GM10847 (cell line): ENCODE measurements around the gene RAB3C.

Experiments
- POLR2A ChIP-seq: IDR thresholded peaks from 2 replicates; pipeline ENCODE4 v1.6.1; 2011; ENCODE audit not compliant: insufficient read length; ENCODE audit errors: extremely low read depth

The RAB3C gene

GRCh38 chr5:58716713-58717112 lies 133.8 kb downstream of the RAB3C start:
- no peak for TF ChIP-seq POLR2A

- TF ChIP-seq POLR2A, result no peak
Measured at GRCh38 chr5:58717303-58718007, 134.6 kb downstream of the RAB3C start.

- TF ChIP-seq POLR2A, result no peak
Measured at GRCh38 chr5:58718269-58718978, 135.5 kb downstream of the RAB3C start.

DNA sequence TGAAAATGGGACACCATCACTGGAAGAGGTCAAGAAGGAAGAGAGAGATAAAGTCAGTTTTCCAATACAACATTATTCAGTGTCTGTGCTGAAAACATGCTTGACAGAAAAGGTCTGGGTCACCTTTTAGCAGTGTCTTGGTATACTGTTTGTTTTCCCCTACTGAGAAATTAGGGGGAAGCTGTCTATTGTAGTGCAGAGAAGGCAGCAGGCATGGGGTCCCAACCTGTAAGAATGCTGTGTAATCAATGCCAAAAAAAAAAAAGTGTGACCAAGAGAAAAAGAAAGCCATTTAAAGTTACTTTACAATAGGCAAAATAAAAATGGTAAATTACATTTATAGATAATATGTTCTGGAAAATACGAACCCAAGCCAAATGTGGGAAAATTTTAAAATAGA lies 139.3 kb downstream of the RAB3C start:
- no peak for TF ChIP-seq POLR2A

DNA sequence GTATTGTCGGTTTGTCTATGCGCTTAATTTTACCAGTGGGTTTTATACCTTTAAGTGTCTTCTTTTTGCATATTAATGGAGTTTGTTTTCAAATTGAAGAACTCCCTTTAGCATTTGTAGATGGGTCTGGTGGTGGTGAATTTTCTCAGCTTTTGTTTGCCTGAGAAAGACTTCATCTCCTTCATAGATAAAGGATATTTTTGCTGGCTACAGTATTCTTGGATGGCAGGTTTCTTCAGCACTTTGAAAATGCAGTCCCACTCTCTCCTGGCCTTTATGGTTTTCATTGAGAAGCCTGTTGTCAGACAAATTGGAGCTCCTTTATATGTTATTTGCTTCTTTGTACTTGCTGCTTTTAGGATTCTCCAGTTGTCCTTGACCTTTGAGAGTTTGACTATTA lies 142.1 kb downstream of the RAB3C start:
- no peak for TF ChIP-seq POLR2A

DNA sequence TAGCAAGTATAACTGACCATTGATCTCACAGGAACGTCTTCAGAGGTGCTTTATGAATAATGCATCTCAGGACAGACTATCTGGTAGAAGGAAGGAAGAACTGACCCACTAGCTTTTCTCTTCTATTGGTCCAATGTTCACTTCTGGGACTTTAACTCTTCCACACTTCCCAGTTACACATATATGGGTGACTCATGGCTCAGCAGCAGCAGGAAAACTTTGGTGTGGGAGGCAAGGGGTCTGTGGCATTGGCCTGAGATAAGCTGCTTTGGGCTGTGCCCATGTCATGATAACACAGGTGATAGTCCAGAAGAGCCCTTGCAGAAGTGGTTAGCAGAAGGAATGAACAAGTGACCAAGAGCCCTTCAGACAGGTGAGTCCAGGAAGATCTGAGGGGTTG lies 148.8 kb downstream of the RAB3C start:
- no peak for TF ChIP-seq POLR2A

GRCh38 chr5:58735637-58736036 lies 152.8 kb downstream of the RAB3C start:
- no peak for TF ChIP-seq POLR2A

DNA sequence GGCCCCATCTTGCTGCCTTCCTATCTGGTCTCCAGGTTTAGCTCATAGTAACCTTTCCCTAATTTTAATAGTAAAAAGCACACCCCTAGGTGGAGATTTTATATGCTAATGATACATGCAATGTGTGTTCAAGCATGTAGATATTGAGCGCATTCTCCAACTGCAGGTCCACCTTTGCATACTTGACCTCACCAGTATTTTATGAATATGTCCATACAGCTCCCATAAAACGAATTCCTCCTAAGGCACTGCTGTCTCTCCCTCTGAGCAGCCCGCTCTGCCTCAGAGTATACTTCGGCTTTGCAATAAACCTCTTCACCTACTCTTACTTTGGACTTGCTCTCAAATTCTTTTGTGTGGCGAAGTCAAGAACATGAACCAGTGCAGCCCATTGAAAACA lies 153.3 kb downstream of the RAB3C start:
- no peak for TF ChIP-seq POLR2A

GRCh38 chr5:58737671-58738070 lies 154.8 kb downstream of the RAB3C start:
- no peak for TF ChIP-seq POLR2A

GRCh38 chr5:58738336-58738735 lies 155.5 kb downstream of the RAB3C start:
- no peak for TF ChIP-seq POLR2A

DNA sequence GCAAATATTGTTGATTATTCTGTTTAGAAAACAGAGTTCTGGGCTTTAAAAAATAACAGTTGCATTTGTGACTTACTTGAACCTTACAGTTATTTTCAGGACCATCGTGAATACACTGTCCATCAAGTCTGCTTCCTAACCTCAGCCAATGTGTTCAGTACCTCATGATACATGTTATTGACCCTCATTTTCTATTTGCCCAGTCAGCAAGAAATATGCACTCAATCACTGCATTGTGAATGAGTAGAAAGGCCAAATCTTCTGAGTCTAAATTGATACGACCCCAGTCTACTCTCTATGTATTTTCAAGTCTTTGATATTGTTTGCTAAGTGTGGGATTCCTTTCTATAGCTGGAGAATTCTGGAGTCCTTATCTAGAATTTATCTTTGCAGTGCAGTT lies 156.2 kb downstream of the RAB3C start:
- TF ChIP-seq POLR2A, result no peak

GRCh38 chr5:58740956-58741355 lies 158.1 kb downstream of the RAB3C start:
- TF ChIP-seq POLR2A, result no peak

- TF ChIP-seq POLR2A, result no peak
Measured at GRCh38 chr5:58745350-58745749, 162.5 kb downstream of the RAB3C start.

DNA sequence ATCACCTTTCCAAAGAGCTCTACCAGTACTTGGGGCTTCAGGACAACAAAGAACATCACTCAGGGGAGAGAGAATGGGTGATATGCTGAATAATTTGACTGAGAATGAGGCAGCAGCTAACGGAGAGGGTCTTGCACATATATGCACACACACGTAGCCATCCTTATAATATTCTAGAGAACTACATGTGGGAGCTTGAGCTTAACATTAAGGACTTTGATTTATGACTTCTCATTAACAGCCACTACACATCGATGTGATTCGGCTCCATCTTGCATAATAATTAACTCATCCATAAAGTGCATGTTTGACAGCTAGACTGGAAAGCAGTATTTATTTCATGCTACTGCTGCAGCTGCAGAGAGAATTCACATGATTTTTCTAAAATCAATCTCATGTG lies 163.4 kb downstream of the RAB3C start:
- no peak for TF ChIP-seq POLR2A

GRCh38 chr5:58750036-58750435 lies 167.2 kb downstream of the RAB3C start:
- TF ChIP-seq POLR2A, result no peak

DNA sequence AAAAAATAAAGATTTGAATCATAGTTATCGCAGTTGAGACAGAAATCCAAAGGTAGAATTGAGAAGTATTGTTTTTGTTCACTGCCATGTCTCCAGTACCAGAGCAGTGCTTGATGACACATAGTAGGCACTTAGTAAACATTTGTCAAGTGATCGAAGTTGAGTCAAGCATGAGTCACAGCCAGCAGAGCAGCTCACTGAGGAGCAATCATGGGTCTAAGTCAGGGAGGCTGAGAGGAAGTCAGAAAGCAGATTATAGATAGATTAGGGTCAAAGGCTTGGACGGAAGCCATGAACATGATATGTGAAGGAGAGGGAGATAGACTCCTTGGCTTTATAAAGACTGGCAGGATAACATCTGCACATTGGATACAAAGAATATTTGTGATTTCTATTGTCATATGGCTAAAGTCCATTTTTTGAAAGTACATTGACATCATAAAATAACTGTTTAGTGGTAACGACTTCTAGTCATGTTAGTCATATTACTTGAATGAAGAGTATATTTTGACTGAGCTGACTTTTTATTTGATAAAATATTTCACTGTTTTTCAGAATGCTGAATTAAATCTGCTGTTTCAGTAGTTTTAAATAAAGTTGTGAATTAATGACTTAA lies 168.5 kb downstream of the RAB3C start:
- no peak for TF ChIP-seq POLR2A
